ENCODE results near the gene TEN1.

DNA sequence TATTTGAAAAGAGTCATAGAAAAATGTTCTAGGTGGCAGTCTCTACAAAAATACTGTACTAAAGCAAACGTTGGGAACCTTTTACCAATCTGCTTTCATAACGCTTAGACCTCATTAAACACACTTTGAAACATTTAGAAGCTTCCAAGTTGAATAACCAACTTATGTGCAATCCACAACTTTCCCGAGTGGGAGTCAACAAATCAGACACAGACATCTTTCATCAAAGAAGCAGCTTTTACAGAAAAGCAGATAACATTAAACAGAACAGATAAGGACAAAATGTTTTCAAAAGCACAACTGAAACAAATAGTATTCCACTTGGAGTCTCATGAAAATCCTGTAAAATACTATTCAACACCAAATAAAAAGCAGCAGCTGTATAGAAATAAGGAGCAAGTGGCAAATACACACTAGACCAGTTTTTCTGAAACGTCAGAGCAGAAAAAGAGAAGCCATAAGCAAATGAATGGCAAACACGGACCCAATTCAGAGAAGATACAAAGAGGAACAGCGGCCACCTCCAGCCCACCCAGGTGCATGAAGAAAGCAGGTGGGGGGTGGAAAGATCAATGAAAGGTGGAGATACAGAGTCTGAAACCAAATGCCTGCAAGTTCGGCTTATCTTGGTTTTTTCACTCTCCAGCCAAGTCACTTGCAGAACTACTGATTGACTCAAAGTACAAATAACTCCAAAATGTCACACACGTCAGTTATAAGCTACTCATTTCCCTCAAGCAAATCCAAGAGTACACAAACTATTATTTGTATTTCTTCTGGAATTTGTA is 19.8 kb upstream of the TEN1 start:
- TF ChIP-seq RCOR1 (IDR thresholded peaks at IDR 0.05; ENCODE audit: insufficient replicate concordance, low read length) (no peak), FOS (IDR thresholded peaks at IDR 0.05; ENCODE audit: low read depth, low read length) (no peak), POLR2A (IDR thresholded peaks at IDR 0.05; ENCODE audit: low read depth, low read length) (no peak)
